Stimulated activated naive CD4-positive, alpha-beta T cell (primary cell): ENCODE results near the gene FCRL1.

Source experiments
- DNase-seq, 6 experiments: peaks; one replicate each; lab custom pipeline; 2025; lab: John Stamatoyannopoulos, UW

Gene FCRL1, protein sequence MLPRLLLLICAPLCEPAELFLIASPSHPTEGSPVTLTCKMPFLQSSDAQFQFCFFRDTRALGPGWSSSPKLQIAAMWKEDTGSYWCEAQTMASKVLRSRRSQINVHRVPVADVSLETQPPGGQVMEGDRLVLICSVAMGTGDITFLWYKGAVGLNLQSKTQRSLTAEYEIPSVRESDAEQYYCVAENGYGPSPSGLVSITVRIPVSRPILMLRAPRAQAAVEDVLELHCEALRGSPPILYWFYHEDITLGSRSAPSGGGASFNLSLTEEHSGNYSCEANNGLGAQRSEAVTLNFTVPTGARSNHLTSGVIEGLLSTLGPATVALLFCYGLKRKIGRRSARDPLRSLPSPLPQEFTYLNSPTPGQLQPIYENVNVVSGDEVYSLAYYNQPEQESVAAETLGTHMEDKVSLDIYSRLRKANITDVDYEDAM

DNA sequence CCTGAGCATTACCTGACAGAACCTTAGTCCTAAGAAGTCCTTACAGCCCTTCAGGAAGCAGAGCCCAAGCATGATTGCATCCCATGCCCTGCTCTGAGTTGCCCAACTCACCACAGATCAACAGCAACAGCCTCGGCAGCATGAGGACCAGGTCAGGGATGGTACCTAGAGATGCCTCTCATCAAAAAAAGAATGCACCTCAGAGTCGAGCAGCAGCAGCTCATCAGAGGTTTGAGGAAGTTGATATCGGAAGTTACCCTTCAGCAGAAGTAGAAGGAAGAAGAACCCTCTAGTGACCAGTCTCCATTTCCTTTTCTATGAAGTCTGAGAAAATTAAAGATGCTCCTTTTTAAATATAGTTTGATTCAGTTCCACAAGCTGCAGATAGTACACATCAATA lies at the start of gene FCRL1:
TSS of gene FCRL1 (minus strand) at position 225 of the 400 bp plus-strand sequence. CDS start at position 142, 83 bp downstream.
- DNase-seq = no peak

DNA sequence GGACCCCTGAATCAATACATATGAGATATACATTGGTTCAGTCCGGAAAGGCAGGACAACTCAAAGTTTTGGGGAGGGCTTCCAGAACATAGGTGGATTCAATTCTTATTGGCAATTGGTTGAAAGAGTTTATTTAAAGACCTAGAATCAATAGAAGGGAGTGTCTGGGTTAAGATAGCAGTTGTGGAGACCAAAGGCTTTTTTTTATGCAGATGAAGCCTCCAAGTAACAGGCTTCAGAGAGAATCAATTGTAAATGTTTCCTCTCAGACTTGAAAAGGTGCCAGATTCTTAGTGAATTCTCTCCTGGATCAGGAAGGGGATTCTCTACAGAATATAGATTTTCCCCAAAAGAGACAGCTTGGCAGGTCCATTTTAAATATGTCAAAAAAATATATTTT lies 48.7 kb upstream of the FCRL1 start:
- no peak for DNase-seq

DNA sequence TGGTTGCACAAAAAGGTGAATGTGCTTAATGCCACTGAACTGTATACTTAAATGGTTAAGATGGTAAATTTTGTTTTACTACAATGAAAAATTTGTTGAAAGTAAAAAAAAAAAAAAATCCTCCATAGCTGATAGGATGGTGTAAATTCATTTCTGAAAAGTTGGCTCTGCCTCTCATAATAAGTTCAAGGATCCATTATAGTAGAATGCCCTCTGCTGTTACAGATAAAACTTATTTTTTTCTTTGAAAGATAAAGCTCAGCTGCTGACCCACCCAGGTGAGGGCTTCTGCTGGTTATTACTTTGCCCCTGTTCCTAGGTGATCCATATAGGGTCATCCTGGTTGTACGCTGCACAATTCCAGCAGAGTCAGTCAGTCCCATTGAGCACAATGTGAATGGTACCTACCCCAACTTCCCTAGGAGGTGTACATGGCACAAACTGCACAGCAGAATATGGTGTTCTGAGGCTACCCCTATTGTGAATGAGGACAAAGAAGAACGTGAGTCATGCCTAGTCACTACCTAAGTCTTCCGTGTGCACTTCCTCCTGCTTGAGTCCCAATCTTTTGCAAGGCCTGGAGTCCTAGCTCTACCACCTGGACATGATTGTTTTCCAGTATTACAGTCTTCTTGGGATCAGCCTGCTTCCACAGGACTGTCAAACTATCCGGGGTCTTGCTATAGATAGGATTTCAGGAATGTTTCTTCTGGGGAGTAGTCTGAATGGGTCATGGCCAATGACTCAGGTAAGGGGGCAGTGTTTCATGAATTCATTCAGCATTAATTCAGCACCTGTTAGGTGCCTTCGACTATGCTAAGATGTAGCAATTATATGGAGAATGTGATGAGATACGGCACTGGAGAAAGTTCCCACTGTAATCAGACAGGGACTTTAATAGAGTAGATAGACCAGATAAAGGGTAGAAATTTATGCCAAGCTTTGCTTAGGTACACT lies 42.5 kb upstream of the FCRL1 start:
- DNase-seq = no peak

DNA sequence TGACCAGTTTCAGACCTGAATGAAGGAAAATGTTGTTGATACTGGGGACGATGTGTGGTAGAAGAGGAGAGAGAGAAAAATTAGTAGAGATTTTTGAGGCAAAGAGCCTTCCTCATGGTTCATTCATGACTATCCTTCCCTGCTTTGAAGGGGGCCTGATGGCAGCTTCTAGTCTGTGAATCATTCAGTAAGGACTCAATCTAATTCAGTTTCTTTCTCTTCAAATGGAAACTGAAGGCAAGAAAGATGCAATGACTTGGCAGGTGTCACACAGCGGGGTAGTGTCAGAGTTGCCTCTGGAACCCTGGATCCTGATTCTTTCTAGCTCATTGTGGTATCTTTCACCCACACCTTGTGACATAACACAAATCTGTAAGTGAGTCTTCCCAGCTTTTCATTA lies 36.6 kb upstream of the FCRL1 start:
- no peak for DNase-seq

DNA sequence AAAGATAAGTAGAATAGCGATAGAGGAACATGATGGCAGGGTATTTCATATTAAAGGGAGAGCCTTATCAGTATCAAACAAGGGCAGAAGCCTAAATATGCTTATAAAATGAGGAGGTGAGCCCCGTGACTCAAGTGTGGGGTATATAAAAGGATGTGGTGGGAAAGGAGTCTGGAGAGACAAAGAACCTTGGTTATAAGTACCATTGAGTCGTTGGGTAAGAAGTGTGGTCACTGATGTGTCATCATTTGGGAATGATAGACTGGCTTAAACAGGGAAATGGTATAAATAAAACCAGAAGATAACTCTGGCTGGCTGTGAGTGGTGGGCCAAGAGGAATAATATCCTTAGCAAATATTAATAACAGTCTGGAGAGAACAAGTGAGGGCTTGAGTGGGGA lies 32.6 kb upstream of the FCRL1 start:
- no peak for DNase-seq

DNA sequence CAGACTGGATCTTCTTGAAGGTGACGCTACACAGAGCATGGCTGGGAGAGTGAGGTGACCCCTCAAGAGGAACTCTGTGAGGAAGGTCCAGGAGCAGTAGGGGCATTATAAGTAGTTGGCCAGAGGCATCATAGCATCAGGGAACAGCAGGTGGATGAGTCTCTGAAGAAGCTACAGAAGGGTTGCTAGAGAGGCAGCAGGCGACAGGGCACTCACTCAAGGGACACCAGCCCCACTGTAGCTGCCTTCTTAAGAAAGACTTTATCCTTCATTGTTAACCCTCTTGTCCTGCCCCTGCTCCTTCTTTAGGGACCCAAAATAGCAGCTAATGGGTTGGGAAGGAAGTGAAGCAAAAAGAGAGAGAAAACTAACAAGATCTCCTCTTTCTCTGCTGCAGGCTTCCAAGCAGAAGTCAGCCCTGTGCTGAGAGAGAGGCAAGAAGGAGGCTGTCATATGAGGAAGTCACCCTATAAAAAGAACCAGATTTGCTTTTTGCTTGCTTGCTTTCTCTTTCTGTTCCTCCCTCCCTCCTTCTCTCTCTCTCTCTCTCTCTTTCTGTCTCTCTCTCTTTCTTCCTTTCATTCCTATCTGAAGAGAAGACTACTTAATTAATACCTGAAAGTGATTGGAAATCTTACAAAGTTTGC lies 29.4 kb upstream of the FCRL1 start:
- DNase-seq = no peak

DNA sequence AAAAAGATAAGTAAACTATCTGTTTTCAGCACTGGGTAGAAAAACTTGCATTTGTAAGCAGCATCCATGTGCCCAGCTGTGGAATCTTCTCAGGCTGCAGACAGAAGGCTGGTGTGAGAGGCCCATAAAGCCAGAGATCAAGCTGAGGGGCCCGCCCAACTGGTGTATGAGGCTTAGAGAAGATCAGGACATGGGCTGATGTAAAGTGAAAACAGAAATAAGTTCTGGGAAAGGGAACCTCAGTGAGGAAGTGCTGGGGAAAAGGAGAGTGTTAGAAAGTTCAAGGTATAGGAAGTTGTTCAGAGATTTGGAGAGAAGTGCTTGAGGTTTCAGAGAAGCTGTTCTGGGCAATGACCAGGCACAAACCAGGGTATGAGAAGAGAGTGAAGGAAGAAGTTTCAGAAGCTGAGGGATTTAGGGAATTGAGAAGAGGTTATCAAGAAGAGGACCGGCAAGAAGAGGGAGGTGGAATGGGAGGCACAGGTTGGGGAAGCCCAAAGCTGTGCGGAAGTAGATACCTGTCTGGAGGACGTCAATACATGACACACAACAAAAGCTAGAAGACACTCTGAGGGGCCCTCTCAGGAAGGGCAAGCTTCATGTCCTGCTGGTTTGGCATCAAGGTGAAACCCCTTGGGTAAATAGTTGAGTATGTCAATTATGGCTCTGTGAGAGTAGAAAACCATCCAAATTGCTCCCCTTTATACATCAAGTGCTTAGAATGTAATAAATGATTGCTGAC lies 24.3 kb upstream of the FCRL1 start:
- no peak for DNase-seq

DNA sequence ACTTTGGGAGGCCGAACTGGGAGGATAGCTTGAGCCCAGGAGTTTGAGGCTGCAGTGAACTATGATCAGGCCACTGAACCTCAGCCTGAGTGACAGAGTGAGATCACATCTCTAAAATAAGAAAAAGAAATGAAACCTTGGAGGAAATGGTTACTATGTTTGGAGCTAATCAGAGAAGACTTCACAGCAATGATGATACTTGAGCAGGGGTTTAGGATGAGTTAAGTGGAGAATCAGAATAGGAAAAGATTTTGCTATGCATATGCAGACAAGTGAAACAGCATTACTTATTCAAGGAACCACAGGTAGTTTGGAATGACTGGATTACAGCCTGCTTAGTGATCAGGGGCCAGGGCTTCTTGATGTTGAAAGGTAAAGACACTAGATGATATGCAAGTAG lies 23.0 kb upstream of the FCRL1 start:
- DNase-seq = no peak

DNA sequence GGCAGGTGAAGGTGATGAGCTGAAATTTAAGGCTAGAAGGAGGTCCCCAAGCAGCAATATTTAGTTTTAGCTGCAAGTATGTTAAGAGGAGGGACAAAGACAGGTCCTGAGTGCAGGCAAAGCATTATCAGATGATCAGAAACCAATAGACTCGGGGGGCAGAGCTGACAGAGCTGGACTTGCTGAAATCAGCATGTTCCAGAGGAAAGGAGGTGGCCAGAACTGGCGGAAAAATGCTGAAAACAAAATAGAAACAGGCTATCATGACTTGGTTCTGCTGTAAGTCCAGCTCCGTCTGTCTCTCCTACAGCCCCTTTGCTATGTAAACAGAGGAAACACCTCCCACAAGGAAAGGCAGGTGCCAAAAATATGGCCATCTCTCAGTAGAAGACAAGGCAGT lies 21.8 kb upstream of the FCRL1 start, which contains the start of gene CD5L:
TSS of gene CD5L (minus strand) at position 101 of the 400 bp plus-strand sequence. CDS start 107 bp downstream, outside the sequence.
- no peak for DNase-seq

DNA sequence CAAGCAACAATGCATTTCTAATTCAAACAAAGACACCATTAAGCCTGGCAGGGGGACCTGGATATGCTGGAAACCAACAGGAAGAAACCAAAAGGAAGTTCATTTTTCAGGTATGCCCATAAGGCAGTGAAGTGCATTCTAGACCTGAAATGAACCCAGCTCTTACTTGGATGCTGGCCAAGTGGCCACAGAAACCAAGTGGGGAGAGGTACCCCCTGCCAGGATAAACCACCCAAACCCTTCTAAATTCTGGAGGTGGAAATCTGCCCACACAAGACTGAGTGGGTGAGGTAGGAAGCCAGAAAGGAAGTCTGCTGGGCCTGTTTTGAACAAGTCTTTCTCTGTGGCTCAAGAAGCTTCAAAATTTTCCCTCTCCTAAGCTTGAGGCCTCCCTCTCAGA lies 19.0 kb upstream of the FCRL1 start:
- no peak for DNase-seq

DNA sequence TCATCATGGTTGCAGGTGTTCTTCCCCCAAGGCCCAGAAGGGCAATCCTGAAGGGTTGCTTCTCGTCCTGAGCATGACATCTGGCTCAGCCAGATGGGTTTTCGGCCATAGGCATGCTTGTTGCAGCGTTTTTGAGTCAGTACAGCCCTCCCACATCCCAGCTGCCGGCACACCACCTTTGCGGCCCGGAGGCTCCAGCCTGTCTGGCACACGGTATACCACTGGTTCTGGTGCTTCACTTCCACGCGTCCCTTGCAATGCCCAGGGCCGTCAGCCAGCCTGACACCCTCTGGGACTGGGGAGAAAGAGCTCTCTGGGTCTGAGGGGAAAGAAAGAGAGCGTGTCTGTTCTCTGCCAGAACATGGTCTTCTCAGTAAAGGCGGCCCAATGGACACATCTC lies 14.5 kb upstream of the FCRL1 start:
- no peak for DNase-seq

DNA sequence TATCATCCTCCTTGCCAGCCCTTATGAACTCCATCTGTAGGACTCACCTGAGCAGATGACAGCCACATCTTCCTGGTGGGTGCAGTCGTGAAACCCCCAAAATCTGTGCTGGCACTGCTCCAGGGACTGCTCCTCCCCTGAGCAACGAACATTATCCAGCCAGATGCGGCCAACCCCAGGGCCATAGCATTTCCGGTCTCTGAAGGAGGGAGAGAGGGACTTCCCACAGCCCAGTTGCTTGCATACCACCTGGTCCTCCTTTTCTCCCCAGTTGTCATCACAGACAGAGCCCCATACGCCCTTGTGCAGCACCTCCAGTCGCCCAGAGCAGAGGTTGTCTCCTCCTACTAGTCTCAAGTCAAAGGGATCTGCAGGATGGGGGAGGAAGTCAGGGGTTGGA lies 13.2 kb upstream of the FCRL1 start:
- DNase-seq = no peak

DNA sequence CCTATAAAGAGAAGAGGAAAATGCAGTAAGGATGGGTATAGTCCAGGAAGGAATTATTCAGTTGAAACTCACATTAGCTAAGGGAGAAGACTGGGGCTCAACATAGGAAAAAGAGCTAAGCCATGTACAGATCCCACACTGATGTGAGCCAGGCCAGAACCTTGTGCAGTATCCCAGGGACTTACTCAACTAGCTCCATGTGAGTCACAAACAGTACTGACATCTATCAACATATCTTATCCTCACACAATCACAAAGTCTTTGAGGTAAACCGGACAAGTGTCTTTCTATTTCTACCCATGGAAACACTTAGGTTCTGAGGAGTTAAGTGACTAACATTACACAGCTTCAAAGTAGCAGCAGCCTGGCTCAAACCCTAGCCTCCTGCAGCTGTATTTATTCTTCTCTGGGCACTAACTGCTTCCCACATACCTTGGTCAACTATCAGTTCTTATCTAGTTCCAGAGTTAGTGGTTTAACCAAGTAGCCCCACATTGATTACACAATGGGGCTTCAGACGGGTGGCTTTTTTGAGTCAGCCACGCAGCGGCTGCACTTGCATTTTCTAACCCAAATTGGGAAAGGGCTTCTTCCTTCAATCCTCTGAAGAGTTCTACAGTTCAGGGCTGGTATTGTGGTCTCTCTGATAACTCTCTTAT lies 12.2 kb upstream of the FCRL1 start:
- DNase-seq = no peak

DNA sequence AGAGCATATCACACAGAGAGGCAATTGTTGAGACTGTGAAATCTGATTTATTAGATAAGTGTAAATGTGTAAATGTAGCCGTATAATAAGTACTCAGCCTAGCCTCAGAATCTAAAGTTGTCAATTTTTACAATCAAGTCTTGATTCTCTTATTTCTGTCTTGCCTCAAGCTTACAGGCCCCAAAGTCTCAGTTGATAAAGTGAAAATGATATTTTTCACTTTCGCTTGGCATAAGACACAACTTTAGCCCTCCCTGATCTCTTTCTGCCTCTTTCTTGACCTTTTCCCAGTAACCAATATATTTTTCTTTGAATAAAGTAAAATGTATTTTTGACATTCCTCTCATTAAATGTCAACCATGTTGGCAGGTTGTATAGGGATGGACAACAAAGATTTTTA lies 11.0 kb upstream of the FCRL1 start:
- DNase-seq = no peak

DNA sequence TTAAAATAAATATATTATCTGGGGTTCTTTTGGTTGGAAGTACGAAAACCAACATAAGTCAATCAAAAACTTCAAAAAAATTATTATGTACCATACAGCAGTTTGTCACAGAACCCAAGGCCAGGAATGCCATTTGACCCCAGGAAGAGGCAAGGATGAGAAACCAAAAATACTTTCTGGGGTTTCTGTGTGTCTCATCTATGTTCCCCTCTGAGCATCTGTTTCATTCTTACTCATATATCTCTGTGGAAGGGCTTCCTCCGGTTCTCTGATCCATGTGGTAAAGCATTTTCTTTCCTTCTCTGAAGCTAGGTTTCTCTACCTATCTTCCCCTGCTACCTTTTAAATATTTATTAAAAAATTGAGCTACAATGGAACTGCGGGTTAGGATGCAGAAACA lies 9.8 kb upstream of the FCRL1 start:
- DNase-seq = no peak

DNA sequence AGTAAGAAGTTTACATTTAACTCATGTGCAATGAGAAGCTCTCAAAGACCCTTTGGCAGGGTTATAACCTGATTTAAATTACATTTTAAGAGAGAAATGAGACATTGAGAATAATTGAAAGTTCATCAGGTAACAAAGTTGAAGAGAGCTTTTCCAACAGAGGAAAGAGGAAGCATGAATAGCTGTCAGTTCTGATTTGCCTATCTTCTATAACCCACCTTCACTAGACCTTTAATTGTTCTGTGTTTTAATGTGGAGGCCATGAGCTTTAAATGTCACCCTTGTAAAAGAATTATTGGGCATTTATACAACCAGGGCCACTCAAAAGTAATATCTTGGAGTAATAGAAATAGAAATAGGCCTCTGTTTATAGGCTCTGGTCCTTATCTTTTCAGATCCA lies 9.3 kb upstream of the FCRL1 start:
- no peak for DNase-seq

DNA sequence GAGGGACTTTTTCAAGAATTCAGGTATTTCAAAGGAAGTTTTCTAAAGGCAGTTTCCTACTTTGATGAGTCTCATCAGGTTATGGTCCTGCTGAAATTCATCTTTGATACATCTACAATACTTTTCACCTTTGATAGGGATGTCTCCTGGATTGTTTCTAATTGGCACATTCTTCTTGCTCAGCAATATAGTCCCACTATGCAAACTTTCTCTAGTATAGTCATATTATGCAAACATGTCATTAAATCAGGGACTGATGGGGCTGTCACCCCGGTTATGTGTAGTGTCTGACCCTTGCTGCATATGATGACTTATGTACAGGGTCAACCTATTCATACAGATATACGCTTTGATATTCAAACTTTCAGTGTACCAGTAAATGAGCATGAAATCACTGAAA lies 379 bp upstream of the FCRL1 start:
- no peak for DNase-seq

DNA sequence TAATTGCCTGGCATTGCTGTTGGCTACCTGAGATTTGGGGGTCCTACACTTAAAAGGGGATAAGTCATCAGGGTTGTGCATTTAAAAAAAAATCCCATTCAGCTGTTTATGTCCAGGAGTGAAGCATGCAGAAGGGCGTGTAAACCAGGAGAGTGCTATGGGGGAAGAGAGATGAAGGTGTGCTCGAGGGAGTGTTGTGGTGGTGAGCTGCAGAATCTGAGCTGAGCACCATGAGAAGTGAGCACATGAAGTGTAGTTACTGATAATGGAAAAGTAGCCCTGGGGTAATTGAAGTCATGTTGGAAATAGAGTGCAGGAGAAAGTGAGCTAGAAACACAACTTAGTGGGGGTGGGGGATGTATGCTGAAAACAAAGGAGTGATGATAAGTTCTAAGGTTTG lies 705 bp downstream of the FCRL1 start:
- DNase-seq = no peak

DNA sequence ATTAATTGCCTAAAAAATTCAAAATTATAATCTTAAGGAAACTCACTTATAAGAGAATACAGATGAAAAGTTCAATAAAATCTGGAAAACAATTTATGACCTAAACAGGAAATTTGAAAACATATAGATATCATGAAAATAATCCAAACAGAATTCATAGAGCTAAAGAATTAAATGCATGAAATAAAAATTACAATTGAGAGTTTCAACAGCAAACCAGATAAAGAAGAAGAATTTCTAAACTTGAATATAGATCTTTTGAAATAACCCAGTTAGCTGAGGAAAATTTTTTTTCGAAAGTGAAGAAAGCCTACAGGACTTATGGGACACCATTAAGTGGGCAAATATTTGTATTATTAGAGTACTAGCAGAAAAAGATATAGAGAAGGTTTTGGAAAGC lies 6.7 kb downstream of the FCRL1 start:
- no peak for DNase-seq

DNA sequence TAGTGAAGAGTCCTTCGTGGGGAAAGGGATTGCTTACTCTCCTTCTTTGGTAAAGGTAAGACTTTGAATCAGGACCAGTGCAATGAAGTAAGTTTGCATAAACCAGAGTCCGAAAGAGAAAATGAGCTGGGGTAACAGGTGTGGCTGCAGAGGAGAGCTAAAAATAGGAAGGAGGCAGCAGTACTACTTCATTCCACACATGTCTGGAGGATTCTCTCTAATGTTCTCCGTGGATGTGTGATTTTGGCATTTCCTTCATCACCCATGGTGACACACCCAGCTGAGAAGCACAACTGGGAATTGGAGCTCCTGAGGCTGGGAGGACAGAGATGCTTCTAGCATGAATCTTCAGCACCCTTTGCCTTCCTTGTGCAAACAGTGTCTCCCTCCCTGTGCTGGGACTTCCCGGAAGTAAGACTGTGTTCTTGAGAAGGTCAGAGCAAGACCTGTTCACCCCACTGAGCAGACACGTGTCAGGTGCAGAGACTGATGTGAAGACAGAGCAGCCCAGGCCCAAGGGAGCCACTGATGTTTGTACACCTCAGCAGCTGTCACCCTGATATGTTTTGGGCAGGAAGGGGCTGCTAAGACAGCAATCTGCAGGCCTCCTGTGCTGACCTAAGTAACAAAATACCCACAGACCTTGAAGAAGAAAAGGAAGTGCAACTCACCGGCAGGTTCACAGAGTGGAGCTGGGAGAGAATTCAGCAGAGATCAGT lies 13.3 kb downstream of the FCRL1 start:
- DNase-seq = no peak

DNA sequence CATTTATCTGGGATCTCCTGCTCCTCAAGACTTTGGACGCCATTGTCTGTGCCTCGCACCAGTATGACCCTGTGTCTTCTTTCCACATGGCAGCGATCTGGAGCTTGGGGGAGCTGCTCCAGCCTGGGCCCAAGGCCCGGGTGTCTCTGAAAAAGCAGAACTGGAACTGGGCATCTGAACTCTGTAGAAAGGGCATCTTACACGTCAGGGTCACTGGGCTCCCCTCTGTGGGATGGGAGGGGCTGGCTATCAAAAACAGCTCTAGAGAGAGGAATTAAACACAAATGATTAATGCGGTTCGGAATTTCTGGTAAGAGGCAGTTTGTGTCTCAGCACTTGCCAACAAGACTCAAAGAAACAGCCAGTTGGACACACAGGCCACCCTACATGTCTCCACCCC lies 16.1 kb downstream of the FCRL1 start:
- DNase-seq = no peak
